ENCODE results near the gene ADAM29.

- TF ChIP-seq, protein P1, sequence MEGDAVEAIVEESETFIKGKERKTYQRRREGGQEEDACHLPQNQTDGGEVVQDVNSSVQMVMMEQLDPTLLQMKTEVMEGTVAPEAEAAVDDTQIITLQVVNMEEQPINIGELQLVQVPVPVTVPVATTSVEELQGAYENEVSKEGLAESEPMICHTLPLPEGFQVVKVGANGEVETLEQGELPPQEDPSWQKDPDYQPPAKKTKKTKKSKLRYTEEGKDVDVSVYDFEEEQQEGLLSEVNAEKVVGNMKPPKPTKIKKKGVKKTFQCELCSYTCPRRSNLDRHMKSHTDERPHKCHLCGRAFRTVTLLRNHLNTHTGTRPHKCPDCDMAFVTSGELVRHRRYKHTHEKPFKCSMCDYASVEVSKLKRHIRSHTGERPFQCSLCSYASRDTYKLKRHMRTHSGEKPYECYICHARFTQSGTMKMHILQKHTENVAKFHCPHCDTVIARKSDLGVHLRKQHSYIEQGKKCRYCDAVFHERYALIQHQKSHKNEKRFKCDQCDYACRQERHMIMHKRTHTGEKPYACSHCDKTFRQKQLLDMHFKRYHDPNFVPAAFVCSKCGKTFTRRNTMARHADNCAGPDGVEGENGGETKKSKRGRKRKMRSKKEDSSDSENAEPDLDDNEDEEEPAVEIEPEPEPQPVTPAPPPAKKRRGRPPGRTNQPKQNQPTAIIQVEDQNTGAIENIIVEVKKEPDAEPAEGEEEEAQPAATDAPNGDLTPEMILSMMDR (IDR thresholded peaks at IDR 0.05; ENCODE audit: insufficient read depth, low read length, poor library complexity, severe bottlenecking), result no peak
- no peak for TF ChIP-seq EZH2phosphoT487 (conservative IDR thresholded peaks at IDR 0.05; ENCODE audit: low read length)
Observed at GRCh38 chr4:174874898-174875297, 43.3 kb upstream of the ADAM29 start.
